K562 (cell line): Measurements from ENCODE around the gene HDGFL1. TPM values are rescaled to one million over a fixed set of nuclear protein-coding genes. Genes with fewer than 3 reads are reported as not detected.

Experiments
- ATF7 ChIP-seq: fragments of 450-650 bp; IDR thresholded peaks from 2 replicates; pipeline ENCODE4 v1.7.1; 2014; ENCODE audit warnings: mild to moderate bottlenecking, moderate library complexity
- BACH1 ChIP-seq: fragments of 200-800 bp; sonication (Bioruptor generic); IDR thresholded peaks from 2 replicates; pipeline ENCODE4 v1.6.1; 2016; ENCODE audit warnings: missing genetic modification characterization, missing compliant biosample characterization
- E2F4 ChIP-seq: sonication (generic); formaldehyde crosslinking; IDR thresholded peaks from 2 replicates; pipeline ENCODE4 v1.8.0; 2022; ENCODE audit warnings: mild to moderate bottlenecking, low read depth, missing genetic modification reagents
- E2F6 ChIP-seq, 2 experiments: IDR thresholded peaks; 2 replicates each; pipeline ENCODE4 v1.6.1; 2011; ENCODE audit warnings: borderline replicate concordance in 1 of 2, control low read depth in 1 of 2, low read depth in 1 of 2, low read length in 1 of 2, mild to moderate bottlenecking in 1 of 2, mixed read lengths in 1 of 2, moderate library complexity in 1 of 2; ENCODE audit not compliant: insufficient read depth in 1 of 2, insufficient read length in 1 of 2, poor library complexity in 1 of 2, severe bottlenecking in 1 of 2; ENCODE audit errors: extremely low read depth in 1 of 2
- KLF13 ChIP-seq: fragments of 450-650 bp; IDR thresholded peaks from 2 replicates; pipeline ENCODE4 v1.6.1; 2016; ENCODE audit warnings: missing genetic modification characterization, low read depth, mild to moderate bottlenecking, missing compliant biosample characterization, moderate library complexity, borderline replicate concordance
- KLF16 ChIP-seq: IDR thresholded peaks from 2 replicates; pipeline ENCODE4 v1.6.1; 2016; ENCODE audit warnings: antibody characterized with exemption
- NONO ChIP-seq, 2 experiments: fragments of 200-400 bp in 1 of 2; fragments of 450-650 bp in 1 of 2; formaldehyde crosslinking in 1 of 2; IDR thresholded peaks; 2 replicates each; pipeline ENCODE4 v1.6.1; 2017; ENCODE audit warnings: low read depth in 2 of 2, mild to moderate bottlenecking in 2 of 2, moderate library complexity in 2 of 2, low read length in 1 of 2
- NR0B1 ChIP-seq: fragments of 450-650 bp; IDR thresholded peaks from one replicate; pipeline ENCODE4 v1.6.1; 2018; ENCODE audit warnings: mild to moderate bottlenecking, moderate library complexity; ENCODE audit not compliant: partially characterized antibody
- STAT5A ChIP-seq: IDR thresholded peaks from 2 replicates; pipeline ENCODE4 v1.6.1; 2012; ENCODE audit warnings: low read length, inconsistent platforms, borderline replicate concordance
- polyA plus RNA-seq, 8 experiments: library from polyadenylated mRNA; depleted of rRNA in 4 of 8; stranded (reverse) in 5 of 8; unstranded in 3 of 8; fragments of >200 nt; fragmentation: Nextera tagmentation in 2 of 8; fragmentation: Illumina TruSeq in 1 of 8; extraction: Ambion mirVana in 2 of 8; extraction: Trizol in 1 of 8; gene quantifications; 2 replicates each; pipeline versions ENCODE4 v1.2.1 to v1.2.3, GENCODE V29; 2011 to 2014; ENCODE audit warnings: inconsistent platforms in 1 of 8, missing spikeins in 1 of 8
- total RNA-seq, 7 experiments: library from RNA; depleted of rRNA in 6 of 7; stranded (reverse); fragments of >200 nt in 6 of 7; fragmentation: Illumina TruSeq in 2 of 7; extraction: Trizol in 2 of 7; gene quantifications; 2 replicates each; pipeline versions ENCODE4 v1.2.1 to v1.2.3, GENCODE V29; 2011 to 2021; ENCODE audit warnings: low replicate concordance in 1 of 7

The HDGFL1 gene
- total and polyA plus RNA-seq, 9 of the 15 experiments (the other 6 are each of a cell fraction or from before 2014, with no cell fraction given), result 0.04 to 0.64 (median 0.28) TPM

GRCh38 chr6:22613051-22613450, 43.7 kb downstream of the HDGFL1 start (continued):
- TF ChIP-seq NONO (IDR thresholded peaks at IDR 0.05; ENCODE audit: low read depth in 2 of 2, low read length in 1 of 2), result no peak
- TF ChIP-seq BACH1 (tag), result no peak
- no peak for TF ChIP-seq KLF13 (tag)
- no peak for TF ChIP-seq E2F6 (IDR thresholded peaks at IDR 0.05; ENCODE audit: borderline replicate concordance in 1 of 2, extremely low read depth in 1 of 2, insufficient read depth in 1 of 2, insufficient read length in 1 of 2, low read depth in 1 of 2, low read length in 1 of 2, poor library complexity in 1 of 2, severe bottlenecking in 1 of 2)
- no peak for TF ChIP-seq ATF7
- TF ChIP-seq KLF16, result no peak
- TF ChIP-seq NR0B1, result no peak
- no peak for TF ChIP-seq STAT5A
- no peak for TF ChIP-seq E2F4 (CRISPR knock-in tag)
